Ishikawa (cell line): ENCODE data around the gene MAMSTR.

Experiments
- CREB1 ChIP-seq: IDR thresholded peaks from 2 replicates; pipeline ENCODE4 v1.6.1; 2012; ENCODE audit warnings: low read depth
- EGR1 ChIP-seq: IDR thresholded peaks from 2 replicates; pipeline ENCODE4 v1.6.1; 2012
- EP300 ChIP-seq: IDR thresholded peaks from 2 replicates; pipeline ENCODE4 v1.6.1; 2012; ENCODE audit warnings: borderline replicate concordance
- FOXM1 ChIP-seq: IDR thresholded peaks from 2 replicates; pipeline ENCODE4 v1.6.1; 2012; ENCODE audit warnings: low read depth, borderline replicate concordance
- NFIC ChIP-seq: IDR thresholded peaks from 2 replicates; pipeline ENCODE4 v1.6.1; 2012
- RAD21 ChIP-seq: IDR thresholded peaks from 2 replicates; pipeline ENCODE4 v1.6.1; 2012; ENCODE audit warnings: low read depth
- TAF1 ChIP-seq: IDR thresholded peaks from 2 replicates; pipeline ENCODE4 v1.6.1; 2012; ENCODE audit warnings: low read depth, mild to moderate bottlenecking
- TCF12 ChIP-seq: IDR thresholded peaks from 2 replicates; pipeline ENCODE4 v1.6.1; 2012; ENCODE audit warnings: low read depth
- TEAD4 ChIP-seq: IDR thresholded peaks from 2 replicates; pipeline ENCODE4 v1.6.1; 2012
- USF1 ChIP-seq: IDR thresholded peaks from 2 replicates; pipeline ENCODE4 v1.6.1; 2012
- YY1 ChIP-seq: IDR thresholded peaks from 2 replicates; pipeline ENCODE4 v1.6.1; 2012; ENCODE audit warnings: low read depth
- ZBTB7A ChIP-seq: IDR thresholded peaks from 2 replicates; pipeline ENCODE4 v1.6.1; 2012; ENCODE audit warnings: low read depth
- TF ChIP-seq, protein P1 (sequence below): IDR thresholded peaks from 2 replicates; pipeline ENCODE4 v1.6.1; 2012; ENCODE audit warnings: low read depth, mild to moderate bottlenecking
- TF ChIP-seq, protein P2 (sequence below): IDR thresholded peaks from 2 replicates; pipeline ENCODE4 v1.6.1; 2012

Gene MAMSTR

GRCh38 chr19:48676487-48676886, 43.0 kb downstream of the MAMSTR start:
- TF ChIP-seq TAF1 (no peak), USF1 (no peak), FOXM1 (no peak), ZBTB7A (no peak), RAD21 (no peak), EGR1 (no peak), TEAD4 (no peak)
- TF ChIP-seq, protein P1, sequence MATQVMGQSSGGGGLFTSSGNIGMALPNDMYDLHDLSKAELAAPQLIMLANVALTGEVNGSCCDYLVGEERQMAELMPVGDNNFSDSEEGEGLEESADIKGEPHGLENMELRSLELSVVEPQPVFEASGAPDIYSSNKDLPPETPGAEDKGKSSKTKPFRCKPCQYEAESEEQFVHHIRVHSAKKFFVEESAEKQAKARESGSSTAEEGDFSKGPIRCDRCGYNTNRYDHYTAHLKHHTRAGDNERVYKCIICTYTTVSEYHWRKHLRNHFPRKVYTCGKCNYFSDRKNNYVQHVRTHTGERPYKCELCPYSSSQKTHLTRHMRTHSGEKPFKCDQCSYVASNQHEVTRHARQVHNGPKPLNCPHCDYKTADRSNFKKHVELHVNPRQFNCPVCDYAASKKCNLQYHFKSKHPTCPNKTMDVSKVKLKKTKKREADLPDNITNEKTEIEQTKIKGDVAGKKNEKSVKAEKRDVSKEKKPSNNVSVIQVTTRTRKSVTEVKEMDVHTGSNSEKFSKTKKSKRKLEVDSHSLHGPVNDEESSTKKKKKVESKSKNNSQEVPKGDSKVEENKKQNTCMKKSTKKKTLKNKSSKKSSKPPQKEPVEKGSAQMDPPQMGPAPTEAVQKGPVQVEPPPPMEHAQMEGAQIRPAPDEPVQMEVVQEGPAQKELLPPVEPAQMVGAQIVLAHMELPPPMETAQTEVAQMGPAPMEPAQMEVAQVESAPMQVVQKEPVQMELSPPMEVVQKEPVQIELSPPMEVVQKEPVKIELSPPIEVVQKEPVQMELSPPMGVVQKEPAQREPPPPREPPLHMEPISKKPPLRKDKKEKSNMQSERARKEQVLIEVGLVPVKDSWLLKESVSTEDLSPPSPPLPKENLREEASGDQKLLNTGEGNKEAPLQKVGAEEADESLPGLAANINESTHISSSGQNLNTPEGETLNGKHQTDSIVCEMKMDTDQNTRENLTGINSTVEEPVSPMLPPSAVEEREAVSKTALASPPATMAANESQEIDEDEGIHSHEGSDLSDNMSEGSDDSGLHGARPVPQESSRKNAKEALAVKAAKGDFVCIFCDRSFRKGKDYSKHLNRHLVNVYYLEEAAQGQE, result no peak

DNA sequence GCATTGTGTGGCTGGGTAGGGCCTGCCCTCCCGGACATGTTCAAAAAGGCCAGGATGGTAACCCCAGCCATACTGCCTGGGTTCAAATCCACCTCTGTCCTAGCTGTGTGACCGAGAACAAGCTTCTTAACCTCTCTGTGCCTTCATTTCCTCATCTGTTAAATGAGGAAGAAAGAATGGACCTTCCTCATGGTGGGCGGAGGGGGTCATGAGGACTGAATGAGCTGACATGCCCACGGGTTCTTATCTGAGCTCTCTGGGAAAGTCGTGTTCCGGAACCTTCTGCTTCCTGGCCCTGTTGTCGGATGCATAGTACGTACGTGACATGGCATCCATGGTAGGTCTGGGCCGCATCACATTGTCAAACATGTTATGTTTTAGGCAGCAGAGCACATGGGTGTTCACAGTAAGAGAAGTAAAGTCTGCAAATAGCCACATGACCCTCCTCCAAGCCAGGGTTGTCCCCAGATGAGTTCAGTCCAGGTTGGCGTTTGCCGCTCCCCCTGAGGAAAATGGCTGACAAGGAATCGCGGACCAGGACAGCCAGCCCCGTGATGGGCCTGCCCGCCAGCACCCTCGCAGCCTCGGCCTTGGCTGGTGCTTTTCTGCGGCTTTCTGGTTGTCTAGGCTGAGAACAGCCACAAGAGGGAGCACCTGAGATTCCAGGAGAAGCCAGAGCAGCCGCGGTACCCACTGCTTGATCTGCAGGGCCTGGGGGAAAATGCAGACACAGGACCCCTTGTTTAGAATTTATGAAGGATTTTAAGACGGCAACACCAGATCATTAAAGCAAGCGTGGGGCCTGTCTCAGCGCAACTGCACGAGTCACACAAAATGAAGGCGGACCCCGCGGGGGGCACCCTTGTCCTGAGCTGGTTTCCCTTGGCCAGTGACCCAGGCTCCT, 44.4 kb downstream of the MAMSTR start:
- TF ChIP-seq YY1 (peak; percentile 62), RAD21 (peak; percentile 78), USF1 (no peak), TEAD4 (peak; percentile 55)
- TF ChIP-seq, protein P2, sequence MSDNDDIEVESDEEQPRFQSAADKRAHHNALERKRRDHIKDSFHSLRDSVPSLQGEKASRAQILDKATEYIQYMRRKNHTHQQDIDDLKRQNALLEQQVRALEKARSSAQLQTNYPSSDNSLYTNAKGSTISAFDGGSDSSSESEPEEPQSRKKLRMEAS, result peak; percentile 9; the same call in 1 of the 2 replicates

- TF ChIP-seq CREB1, result no peak
Observed at GRCh38 chr19:48674216-48674809, 45.2 kb downstream of the MAMSTR start.

DNA sequence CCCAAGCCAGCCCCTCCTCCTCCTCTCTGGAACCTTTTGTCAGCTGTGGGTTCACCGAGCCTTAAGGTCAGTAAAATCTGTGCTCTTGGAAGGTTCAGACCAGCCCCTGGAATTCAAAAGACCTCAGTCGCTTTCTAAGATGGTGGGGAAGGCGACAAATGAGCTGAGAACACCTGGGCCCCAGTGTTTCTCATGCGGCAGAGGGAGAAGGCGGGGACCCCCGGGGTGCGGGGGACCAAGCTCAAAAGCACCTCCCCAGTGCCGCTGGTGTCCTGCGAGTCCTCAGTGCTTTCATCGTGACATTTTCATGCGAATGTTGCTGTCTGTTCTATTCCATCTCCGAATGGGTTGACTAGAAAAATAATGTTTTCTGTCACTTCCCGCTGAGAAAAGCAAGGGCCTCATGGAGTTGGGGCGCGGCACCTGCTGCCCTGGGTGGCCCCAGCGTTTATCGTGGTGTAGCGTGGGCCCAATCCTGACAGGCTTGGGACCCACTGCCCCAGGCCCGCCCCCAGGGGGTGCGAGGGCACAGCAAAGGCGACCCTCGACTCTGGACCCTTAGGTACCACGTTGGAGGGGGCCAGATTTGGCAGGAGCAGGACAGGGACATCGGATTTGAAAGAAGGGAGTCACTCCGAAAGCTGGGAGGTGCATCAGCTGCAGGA, 46.0 kb downstream of the MAMSTR start:
- no peak for TF ChIP-seq USF1

DNA sequence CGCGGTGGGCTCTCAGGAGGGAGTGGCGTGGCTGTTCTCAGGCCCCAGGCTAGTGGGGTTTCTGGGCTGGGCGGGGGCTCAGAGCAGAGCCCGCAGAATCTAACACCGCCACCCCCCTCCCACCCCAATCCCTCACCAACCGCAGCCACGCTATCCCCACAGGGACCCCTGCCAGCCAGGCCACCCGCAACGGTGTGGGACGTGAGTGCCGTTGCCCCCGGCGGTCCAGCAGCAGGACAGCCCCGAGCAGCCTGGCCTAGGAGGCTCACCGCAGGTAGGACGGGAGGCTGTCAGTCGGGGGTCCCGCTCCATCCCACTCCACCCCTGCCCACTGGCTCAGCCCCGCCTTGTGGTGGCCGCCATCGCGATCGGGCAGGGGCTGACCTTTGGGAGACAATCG, 46.5 kb downstream of the MAMSTR start, which contains the start of gene NTN5:
NTN5 (minus strand) TSS at position 24 of the 400 bp plus-strand sequence. CDS start 2,031 bp downstream, outside the sequence.
- TF ChIP-seq USF1 (no peak), NFIC (no peak), FOXM1 (no peak), RAD21 (no peak), TEAD4 (no peak), YY1 (no peak), EP300 (no peak), ZBTB7A (no peak), EGR1 (no peak), CREB1 (no peak), TAF1 (no peak), TCF12 (no peak)
- TF ChIP-seq, protein P1, result no peak
